MCF 10A (cell line): ENCODE measurements around the gene ELK4. TPM values are rescaled to one million over a fixed set of nuclear protein-coding genes. Genes with fewer than 3 reads are reported as not detected.
A peak's percentile ranks its signal among the peaks of the same experiment; 100 is the strongest.

Experiments
- BruUV-seq: library from RNA; stranded (reverse); fragments of 400-500 nt; replicated peaks from 2 replicates; lab custom pipeline; 2021; lab: Mats Ljungman, UMichigan
- CTCF ChIA-PET: fragments of 300-600 bp; sonication (Branson Sonifier 250); formaldehyde crosslinking; extraction: SDS; loops from one replicate; lab custom pipeline; 2021; ENCODE audit warnings: antibody characterized with exemption, inconsistent platforms; lab: Yijun Ruan, JAX
- POLR2A ChIA-PET: fragments of 300-600, 350-650 bp; sonication (Branson Sonifier 250); formaldehyde crosslinking; extraction: SDS; loops from one replicate; lab custom pipeline; 2020; ENCODE audit warnings: antibody characterized with exemption, inconsistent platforms; lab: Yijun Ruan, JAX
- DNase-seq: peaks from one replicate; pipeline ENCODE4 v3.0.0-alpha.2; 2018; ENCODE audit not compliant: unreplicated experiment
- H3K27ac Mint-ChIP-seq: one replicate; pipeline ENCODE4 v1.8.0; 2022; ENCODE audit warnings: mild to moderate bottlenecking, low read depth, mixed read lengths; ENCODE audit not compliant: unreplicated experiment
- H3K27me3 Mint-ChIP-seq: one replicate; pipeline ENCODE4 v1.8.0; 2022; ENCODE audit warnings: mixed read lengths; ENCODE audit not compliant: insufficient read depth, unreplicated experiment
- H3K36me3 Mint-ChIP-seq: one replicate; pipeline ENCODE4 v1.8.0; 2022; ENCODE audit warnings: mild to moderate bottlenecking, moderate library complexity, mixed read lengths; ENCODE audit not compliant: insufficient read depth, unreplicated experiment
- H3K4me1 Mint-ChIP-seq: one replicate; pipeline ENCODE4 v1.8.0; 2022; ENCODE audit warnings: mixed read lengths; ENCODE audit not compliant: insufficient read depth, unreplicated experiment
- H3K4me3 Mint-ChIP-seq: one replicate; pipeline ENCODE4 v1.8.0; 2022; ENCODE audit warnings: mild to moderate bottlenecking, moderate library complexity, mixed read lengths; ENCODE audit not compliant: unreplicated experiment
- H3K9me3 Mint-ChIP-seq: one replicate; pipeline ENCODE4 v1.8.0; 2022; ENCODE audit warnings: mixed read lengths; ENCODE audit not compliant: unreplicated experiment
- CTCF ChIP-seq: fragments of 200-600 bp; IDR thresholded peaks from one replicate; pipeline ENCODE4 v1.8.0; 2022; ENCODE audit warnings: antibody characterized with exemption, mild to moderate bottlenecking; ENCODE audit not compliant: unreplicated experiment
- intact Hi-C: fragments of 100-400 bp; cut with micrococcal nuclease; formaldehyde crosslinking; loops from 2 replicates; pipeline ENCODE4 v1.14.1; 2022
- total RNA-seq: library from RNA; stranded (reverse); gene quantifications from 2 replicates; pipeline ENCODE4 v1.2.3, GENCODE V29; 2022

ELK4 gene
- total RNA-seq, 1 experiment from 2014 or later: 101 TPM

- TF ChIP-seq CTCF: no peak
- intact Hi-C loops: no loop called here
- no peaks in the 10 kb centered on the region for H3K36me3 Mint-ChIP-seq
- DNase-seq: no peak
- no peak overlapping the region for H3K4me3 Mint-ChIP-seq
- CTCF ChIA-PET: interaction anchor here (0.5 to 2.3 kb wide), 6 partner anchors 15 to 90 kb away, joined by 3 to 10 read pairs (median 4); no protein-coding TSS in a partner anchor
- no peak overlapping the region for H3K27ac Mint-ChIP-seq
- peaks cover 90% of the 10 kb centered on the region for H3K27me3 Mint-ChIP-seq
- POLR2A ChIA-PET: interaction anchor here (1.0 kb wide), 1 partner anchor 9 kb away, joined by 3 read pairs; no protein-coding TSS in a partner anchor
- no peaks in the 10 kb centered on the region for H3K9me3 Mint-ChIP-seq
- no TSS peak for BruUV-seq
- H3K4me1 Mint-ChIP-seq: peaks cover 6% of the 10 kb centered on the region
Measured at GRCh38 chr1:205575294-205575885, 56.4 kb downstream of the ELK4 start.

- H3K27ac Mint-ChIP-seq: no peak overlapping the region
- TF ChIP-seq CTCF: no peak
- no peaks in the 10 kb centered on the region for H3K4me1 Mint-ChIP-seq
- ChIA-PET CTCF (interaction anchor here (0.7 to 5.0 kb wide), 7 partner anchors 9 to 222 kb away, joined by 3 to 40 read pairs (median 6); no protein-coding TSS in a partner anchor), POLR2A (interaction anchor here (1.0 to 1.5 kb wide), 2 partner anchors 64 to 73 kb away, joined by 3 to 4 read pairs; no protein-coding TSS in a partner anchor)
- no peaks in the 10 kb centered on the region for H3K9me3 Mint-ChIP-seq
- H3K36me3 Mint-ChIP-seq: no peaks in the 10 kb centered on the region
- no peak for DNase-seq
- no TSS peak for BruUV-seq
- H3K27me3 Mint-ChIP-seq: peaks cover 84% of the 10 kb centered on the region
- intact Hi-C loops: no loop called here
- no peak overlapping the region for H3K4me3 Mint-ChIP-seq
Measured at GRCh38 chr1:205572421-205572820, 59.4 kb downstream of the ELK4 start.

GRCh38 chr1:205571747-205572146, 60.1 kb downstream of the ELK4 start:
- Mint-ChIP-seq H3K36me3 (no peaks in the 10 kb centered on the region), H3K4me3 (no peak overlapping the region), H3K27me3 (peaks cover 84% of the 10 kb centered on the region), H3K4me1 (no peaks in the 10 kb centered on the region), H3K27ac (no peak overlapping the region), H3K9me3 (no peaks in the 10 kb centered on the region)
- CTCF ChIA-PET: interaction anchor here (0.7 to 5.0 kb wide), 12 partner anchors 8 to 235 kb away, joined by 3 to 40 read pairs (median 6); no protein-coding TSS in a partner anchor
- TF ChIP-seq CTCF: no peak
- POLR2A ChIA-PET: interaction anchor here (0.6 to 1.5 kb wide), 7 partner anchors 9 to 75 kb away, joined by 3 to 6 read pairs (median 3); no protein-coding TSS in a partner anchor
- BruUV-seq: no TSS peak
- DNase-seq: no peak
- intact Hi-C loops: no loop called here

GRCh38 chr1:205570796-205571537, 60.8 kb downstream of the ELK4 start:
- intact Hi-C loops: no loop called here
- no peak for TF ChIP-seq CTCF
- BruUV-seq: no TSS peak
- H3K4me1 Mint-ChIP-seq: no peaks in the 10 kb centered on the region
- ChIA-PET CTCF (interaction anchor here (0.7 to 5.0 kb wide), 8 partner anchors 9 to 217 kb away, joined by 3 to 40 read pairs (median 4); no protein-coding TSS in a partner anchor), POLR2A (interaction anchor here (0.5 to 1.4 kb wide), 5 partner anchors 9 to 79 kb away, joined by 3 to 6 read pairs (median 3); no protein-coding TSS in a partner anchor)
- H3K27ac Mint-ChIP-seq: no peak overlapping the region
- H3K4me3 Mint-ChIP-seq: no peak overlapping the region
- no peaks in the 10 kb centered on the region for H3K9me3 Mint-ChIP-seq
- peak; percentile 67 for DNase-seq
- H3K36me3 Mint-ChIP-seq: no peaks in the 10 kb centered on the region
- H3K27me3 Mint-ChIP-seq: peaks cover 85% of the 10 kb centered on the region
